Activated naive CD4-positive, alpha-beta T cell treated with anti-CD3 and anti-CD28 coated beads, Interleukin-2, amount 50 U/mL, for 24 hours (primary cell): Measurements from ENCODE around the gene BICC1.
"Not testable (repeated sequence)": the region's sequence is repeated elsewhere in the genome, so short reads cannot be mapped to it uniquely, and the experiment has no call there.

Experiments
- H3K27ac Mint-ChIP-seq: one replicate; pipeline ENCODE4 v1.8.0; 2021; ENCODE audit warnings: mild to moderate bottlenecking, mixed read lengths
- H3K27me3 Mint-ChIP-seq: one replicate; pipeline ENCODE4 v1.8.0; 2021; ENCODE audit warnings: mixed read lengths
- H3K36me3 Mint-ChIP-seq: one replicate; pipeline ENCODE4 v1.8.0; 2021; ENCODE audit warnings: mixed read lengths
- H3K4me1 Mint-ChIP-seq: one replicate; pipeline ENCODE4 v1.8.0; 2021; ENCODE audit warnings: mixed read lengths
- H3K4me3 Mint-ChIP-seq: one replicate; pipeline ENCODE4 v1.8.0; 2021; ENCODE audit warnings: mild to moderate bottlenecking, mixed read lengths
- H3K9me3 Mint-ChIP-seq: one replicate; pipeline ENCODE4 v1.8.0; 2021; ENCODE audit warnings: mixed read lengths

BICC1 gene

DNA sequence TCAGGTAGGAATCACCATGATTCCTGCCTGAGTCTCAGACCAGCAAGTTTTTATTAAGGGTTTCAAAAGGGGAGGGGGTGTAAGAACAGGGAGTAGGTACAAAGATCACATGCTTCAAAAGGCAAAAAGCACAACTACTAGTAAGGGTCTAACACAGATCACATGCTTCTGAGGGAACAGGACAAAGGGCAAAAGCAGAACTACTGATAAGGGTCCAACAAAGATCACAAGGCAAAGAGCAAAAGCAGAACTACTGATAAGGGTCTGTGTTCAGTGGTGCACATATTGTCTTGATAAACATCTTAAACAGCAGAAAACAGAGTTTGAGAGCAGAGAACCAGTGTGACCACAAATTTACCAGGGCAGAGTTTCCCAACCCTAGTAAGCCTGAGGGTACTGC is 84.5 kb downstream of the BICC1 start:
- H3K36me3 Mint-ChIP-seq, H3K27ac Mint-ChIP-seq, H3K4me1 Mint-ChIP-seq: not testable (repeated sequence)

DNA sequence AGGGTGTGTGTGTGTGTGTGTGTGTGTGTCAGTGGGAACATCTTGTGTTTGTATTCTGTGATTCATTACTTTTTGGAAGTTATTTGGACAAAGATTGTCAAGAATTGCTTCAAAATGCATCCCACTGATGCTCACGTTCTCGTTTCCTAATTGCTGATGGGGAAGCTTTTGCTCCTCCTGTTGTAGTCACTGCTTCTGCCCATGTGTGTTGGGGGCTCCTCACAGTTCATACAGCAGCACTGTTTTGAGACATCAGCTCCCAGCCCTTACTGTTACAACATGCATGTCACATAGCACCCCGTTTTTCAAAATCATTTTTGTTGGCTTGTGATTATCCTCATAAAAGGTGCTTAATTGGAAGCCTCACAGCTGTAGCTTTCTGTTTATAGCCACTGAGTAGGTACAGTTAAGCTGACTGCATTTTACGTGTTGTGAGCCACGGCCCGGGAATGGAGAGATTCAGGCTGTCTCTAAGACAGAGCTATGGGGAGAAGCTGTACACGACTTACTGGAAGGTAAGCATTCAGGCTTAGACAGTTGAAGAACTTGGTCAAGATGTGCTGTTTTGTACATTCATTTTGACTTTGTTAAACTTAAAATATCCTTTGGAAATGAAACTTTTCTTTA is 87.4 kb downstream of the BICC1 start:
- Mint-ChIP-seq H3K36me3 (no peaks in the 10 kb centered on the region), H3K4me1 (no peaks in the 10 kb centered on the region), H3K4me3 (no peak overlapping the region), H3K27me3 (no peaks in the 10 kb centered on the region), H3K27ac (no peak overlapping the region), H3K9me3 (no peaks in the 10 kb centered on the region)

More for the DNA sequence above, 84.5 kb downstream of the BICC1 start:
- H3K27me3 Mint-ChIP-seq, H3K9me3 Mint-ChIP-seq, H3K4me3 Mint-ChIP-seq: not testable (repeated sequence)

DNA sequence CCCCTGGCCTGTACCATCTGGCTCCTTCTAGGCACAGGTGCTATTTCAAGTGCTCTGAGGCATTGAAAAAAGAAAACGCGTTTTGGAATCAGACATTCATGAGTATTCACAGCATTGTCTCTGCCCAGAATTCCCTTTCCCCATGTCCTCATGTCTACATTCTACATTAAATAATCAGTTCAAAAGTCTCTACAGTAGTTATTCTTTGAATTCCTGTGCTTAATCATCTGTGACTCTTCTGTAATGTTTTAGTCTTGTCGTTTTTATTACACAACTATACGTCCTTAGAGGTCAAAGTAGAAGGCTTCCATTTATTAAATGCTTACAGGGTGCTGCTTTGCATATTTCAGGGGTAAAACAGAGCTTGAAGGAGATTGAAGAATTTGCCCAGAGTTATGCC is 95.7 kb downstream of the BICC1 start:
- Mint-ChIP-seq H3K4me3 (no peak overlapping the region), H3K36me3 (no peaks in the 10 kb centered on the region), H3K27me3 (no peaks in the 10 kb centered on the region), H3K4me1 (no peaks in the 10 kb centered on the region), H3K9me3 (peaks cover 5% of the 10 kb centered on the region), H3K27ac (no peak overlapping the region)

DNA sequence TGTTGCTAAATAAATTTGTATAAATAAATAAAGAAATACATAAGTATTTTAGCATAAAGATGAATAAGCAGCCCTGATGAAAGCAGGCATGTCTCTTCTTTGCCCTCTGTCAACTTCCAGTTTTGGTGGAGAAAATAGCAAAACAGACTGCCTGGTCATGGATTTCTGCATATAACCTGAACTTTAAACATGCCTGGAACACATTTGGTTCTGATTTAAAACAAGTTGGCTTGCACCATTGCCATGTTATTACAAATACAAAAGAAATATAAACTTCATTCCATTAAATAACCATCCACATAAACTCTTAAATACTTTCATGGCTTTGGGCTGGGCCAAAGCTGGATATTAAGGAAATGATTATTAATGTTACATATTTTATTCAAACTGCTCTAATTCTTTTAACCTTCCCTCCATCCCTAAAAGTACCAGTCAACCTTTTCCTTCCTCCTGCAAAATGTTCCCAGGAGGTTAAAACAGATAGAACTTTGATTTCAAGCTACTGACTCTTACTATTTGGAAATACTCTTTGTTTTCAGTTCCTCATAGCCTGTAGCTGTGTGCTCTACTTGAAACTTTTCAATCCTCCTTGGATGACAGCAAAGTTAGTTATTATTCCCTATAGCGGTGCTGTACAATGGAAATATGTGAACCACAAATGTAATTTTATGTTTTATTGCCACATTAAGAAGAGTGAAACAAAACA is 96.3 kb downstream of the BICC1 start:
- Mint-ChIP-seq H3K27ac (no peak overlapping the region), H3K27me3 (no peaks in the 10 kb centered on the region)

DNA sequence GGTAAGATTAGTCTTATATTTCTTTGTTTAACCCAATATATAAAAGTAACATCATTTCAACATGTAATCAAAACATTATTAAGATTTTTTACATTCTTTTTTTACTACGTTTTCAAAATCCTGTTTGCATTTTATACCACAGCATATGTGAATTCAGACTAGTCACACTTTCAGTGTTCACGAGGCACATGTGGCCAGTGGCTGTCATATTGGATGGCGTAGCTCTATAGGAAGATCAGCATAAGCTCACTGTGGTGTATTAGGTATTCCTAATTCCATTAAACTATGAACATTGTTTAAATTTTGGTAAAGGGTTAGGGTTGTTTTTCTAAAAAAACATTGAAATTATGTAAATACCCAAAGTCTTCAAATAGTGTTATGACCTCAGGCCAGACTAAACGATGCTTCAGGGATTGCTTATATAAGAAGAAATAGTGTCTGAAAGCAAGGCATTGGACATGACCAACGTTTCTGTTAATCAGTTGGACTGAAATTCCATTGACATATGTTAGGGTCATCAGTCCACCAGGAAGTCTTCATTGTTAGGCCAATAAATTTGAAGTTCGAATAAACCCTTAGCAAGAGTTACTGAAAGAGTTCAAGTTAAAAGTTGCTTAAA is 97.0 kb downstream of the BICC1 start:
- Mint-ChIP-seq H3K4me3 (no peak overlapping the region), H3K36me3 (no peaks in the 10 kb centered on the region), H3K9me3 (peaks cover 5% of the 10 kb centered on the region), H3K27ac (no peak overlapping the region), H3K27me3 (no peaks in the 10 kb centered on the region), H3K4me1 (no peaks in the 10 kb centered on the region)

More for the DNA sequence above, 96.3 kb downstream of the BICC1 start:
- no peaks in the 10 kb centered on the region for H3K36me3 Mint-ChIP-seq
- H3K9me3 Mint-ChIP-seq, result peaks cover 5% of the 10 kb centered on the region
- no peaks in the 10 kb centered on the region for H3K4me1 Mint-ChIP-seq
- no peak overlapping the region for H3K4me3 Mint-ChIP-seq

DNA sequence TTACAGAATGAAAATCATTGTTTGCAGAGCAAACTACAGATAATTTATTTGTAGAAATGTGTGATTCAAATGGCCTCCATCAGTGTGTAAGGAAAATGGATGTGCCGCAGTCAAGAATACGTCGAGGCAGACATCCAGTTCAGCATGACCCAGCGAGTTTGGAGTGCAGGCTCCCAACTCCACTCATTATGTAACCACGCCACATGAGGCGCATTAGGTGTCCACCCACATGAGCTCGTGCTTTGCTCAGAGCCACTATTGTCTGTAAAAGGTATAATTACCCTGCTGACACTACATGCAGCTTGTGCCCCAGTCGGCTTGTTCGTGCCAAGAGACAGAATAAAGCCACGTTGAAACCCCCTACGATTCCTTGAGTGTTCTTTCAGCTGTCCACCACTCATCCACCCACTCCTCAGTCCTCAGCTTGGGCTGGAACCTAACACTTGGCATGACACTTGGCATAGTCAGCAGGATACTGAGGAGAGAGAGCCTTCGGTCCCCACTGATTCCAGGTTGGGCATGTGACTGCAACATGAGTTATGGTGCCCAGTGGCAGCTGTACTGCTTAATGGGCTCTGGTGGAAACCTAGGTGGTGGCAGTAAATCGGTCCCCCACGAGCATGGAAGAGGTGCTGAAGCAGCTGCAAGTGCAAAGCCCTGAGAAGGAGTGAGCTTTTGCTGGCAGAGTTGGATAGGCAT is 102.7 kb downstream of the BICC1 start:
- no peaks in the 10 kb centered on the region for H3K9me3 Mint-ChIP-seq
- H3K27me3 Mint-ChIP-seq, result no peaks in the 10 kb centered on the region
- H3K36me3 Mint-ChIP-seq, result no peaks in the 10 kb centered on the region
- no peaks in the 10 kb centered on the region for H3K4me1 Mint-ChIP-seq
- no peak overlapping the region for H3K27ac Mint-ChIP-seq
- no peak overlapping the region for H3K4me3 Mint-ChIP-seq

DNA sequence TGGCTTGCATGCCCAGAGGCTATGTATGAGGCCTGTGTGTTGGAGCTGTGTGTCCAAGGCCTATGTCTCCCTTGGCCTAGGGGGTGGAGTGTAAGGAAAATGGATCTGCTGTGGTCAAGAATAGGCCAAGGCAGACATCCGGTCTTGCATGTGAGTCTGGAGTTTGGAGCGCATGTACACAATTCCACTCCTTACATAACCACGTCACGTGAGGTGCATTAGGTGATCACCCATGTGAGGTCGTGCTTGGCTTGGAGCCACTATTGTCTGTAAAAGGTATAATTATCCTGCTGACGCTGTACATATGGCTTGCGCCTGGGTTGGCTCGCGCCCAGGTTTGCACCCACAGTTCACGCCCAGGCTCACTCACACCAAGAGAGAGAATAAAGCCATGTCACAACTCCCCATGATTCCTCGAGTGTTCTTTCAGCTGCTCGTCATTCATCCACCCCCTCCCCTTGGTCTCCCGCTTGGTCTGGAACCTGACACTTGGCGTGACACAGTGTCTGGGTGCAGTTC is 105.5 kb downstream of the BICC1 start:
- no peak overlapping the region for H3K4me3 Mint-ChIP-seq
- no peak overlapping the region for H3K27ac Mint-ChIP-seq
- no peaks in the 10 kb centered on the region for H3K4me1 Mint-ChIP-seq
- H3K9me3 Mint-ChIP-seq, result no peaks in the 10 kb centered on the region
- no peaks in the 10 kb centered on the region for H3K27me3 Mint-ChIP-seq
- no peaks in the 10 kb centered on the region for H3K36me3 Mint-ChIP-seq

DNA sequence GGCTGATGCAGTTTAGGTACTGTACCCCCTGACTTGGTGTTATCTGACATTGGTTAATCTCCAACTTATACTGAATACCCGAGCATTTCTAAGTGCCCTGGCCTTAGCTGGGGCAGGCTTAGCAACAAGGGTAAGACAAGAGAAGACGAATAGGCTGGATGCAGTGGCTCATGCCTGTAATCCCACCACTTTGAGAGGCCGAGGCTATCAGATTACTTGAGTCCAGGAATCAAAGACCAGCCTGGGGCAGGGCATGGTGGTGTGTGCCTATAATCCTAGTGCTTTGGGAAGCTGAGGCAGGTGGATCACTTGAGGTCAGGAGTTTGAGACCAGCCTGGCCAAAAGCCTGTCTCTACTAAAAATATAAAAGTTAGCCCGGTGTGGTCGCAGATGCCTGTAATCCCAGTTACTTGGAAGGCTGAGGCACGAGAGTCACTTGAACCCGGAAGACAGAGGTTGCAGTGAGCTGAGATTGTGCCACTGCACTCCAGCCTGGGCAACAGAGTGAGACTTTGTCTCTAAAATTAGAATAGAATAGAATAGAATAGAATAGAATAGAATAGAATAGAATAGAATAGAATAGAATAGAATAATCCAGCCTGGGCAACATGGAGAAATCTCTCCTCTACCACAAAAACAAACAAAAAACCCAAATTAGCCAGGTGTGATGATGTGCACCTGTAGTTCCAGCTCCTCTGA is 108.9 kb downstream of the BICC1 start:
- Mint-ChIP-seq H3K27ac (no peak overlapping the region), H3K4me1 (no peaks in the 10 kb centered on the region), H3K4me3 (no peak overlapping the region), H3K36me3 (no peaks in the 10 kb centered on the region), H3K9me3 (no peaks in the 10 kb centered on the region), H3K27me3 (no peaks in the 10 kb centered on the region)

DNA sequence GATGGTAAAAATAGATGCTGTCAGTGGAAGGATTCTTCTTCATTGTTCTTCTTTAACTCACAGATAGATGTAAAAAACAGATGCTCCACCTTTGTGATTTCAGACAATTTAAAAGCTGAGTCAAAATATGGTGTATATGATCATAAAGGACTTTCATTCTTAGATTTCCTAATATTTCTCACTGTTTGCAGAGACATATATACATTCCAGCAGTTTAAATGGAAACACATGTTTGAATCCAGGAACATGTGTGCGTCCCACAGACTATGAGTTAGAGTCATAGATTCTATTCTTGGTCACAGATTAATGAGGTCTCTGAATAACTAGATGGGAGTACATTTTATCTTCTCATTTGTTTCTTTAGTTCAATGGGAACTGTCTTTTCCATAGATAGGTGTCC is 109.6 kb downstream of the BICC1 start:
- Mint-ChIP-seq H3K36me3 (no peaks in the 10 kb centered on the region), H3K27ac (no peak overlapping the region), H3K4me1 (no peaks in the 10 kb centered on the region), H3K9me3 (no peaks in the 10 kb centered on the region), H3K4me3 (no peak overlapping the region), H3K27me3 (no peaks in the 10 kb centered on the region)

DNA sequence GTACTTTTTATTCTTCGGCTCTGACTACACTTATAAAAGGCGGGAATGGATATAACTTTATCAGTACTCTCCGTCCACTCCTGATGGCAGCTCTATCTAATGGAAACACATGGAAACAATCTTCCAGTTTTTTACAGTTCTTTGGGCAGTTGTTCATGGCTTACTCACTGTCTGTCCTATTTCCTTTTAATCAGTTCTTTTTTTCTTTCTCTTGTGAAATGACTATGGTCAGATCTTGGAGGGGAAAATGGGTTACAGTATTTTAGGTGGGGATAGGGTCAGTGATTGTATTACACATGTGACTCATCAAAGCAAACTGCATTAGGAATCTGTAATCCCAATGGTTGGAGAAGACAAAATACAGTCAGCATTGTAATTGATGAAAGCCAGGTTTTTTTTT is 112.4 kb downstream of the BICC1 start:
- no peak overlapping the region for H3K4me3 Mint-ChIP-seq
- H3K27me3 Mint-ChIP-seq, result peaks cover 2% of the 10 kb centered on the region
- H3K36me3 Mint-ChIP-seq, result no peaks in the 10 kb centered on the region
- no peaks in the 10 kb centered on the region for H3K4me1 Mint-ChIP-seq
- no peak overlapping the region for H3K27ac Mint-ChIP-seq
- no peaks in the 10 kb centered on the region for H3K9me3 Mint-ChIP-seq

DNA sequence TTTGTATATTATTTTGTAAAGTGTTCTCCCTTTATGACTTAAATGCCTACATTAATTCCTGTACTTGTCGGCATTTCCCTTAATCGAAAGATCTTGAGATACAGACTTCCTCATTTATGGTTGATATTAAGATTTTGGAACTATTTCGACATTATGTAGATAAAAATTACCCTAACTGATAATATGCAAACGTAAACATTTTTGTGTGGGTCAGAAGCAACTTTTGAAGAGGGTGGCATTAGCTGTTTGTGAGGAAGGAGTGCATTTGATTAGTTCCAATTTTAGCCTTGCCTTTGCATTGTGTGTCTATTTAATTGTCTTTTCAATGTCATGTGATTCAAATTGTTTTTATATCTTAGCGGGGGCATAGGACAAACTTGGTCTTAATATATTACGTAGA is 114.7 kb downstream of the BICC1 start:
- no peaks in the 10 kb centered on the region for H3K9me3 Mint-ChIP-seq
- H3K27ac Mint-ChIP-seq, result no peak overlapping the region
- H3K4me1 Mint-ChIP-seq, result no peaks in the 10 kb centered on the region
- no peak overlapping the region for H3K4me3 Mint-ChIP-seq
- H3K27me3 Mint-ChIP-seq, result peaks cover 2% of the 10 kb centered on the region
- H3K36me3 Mint-ChIP-seq, result no peaks in the 10 kb centered on the region

DNA sequence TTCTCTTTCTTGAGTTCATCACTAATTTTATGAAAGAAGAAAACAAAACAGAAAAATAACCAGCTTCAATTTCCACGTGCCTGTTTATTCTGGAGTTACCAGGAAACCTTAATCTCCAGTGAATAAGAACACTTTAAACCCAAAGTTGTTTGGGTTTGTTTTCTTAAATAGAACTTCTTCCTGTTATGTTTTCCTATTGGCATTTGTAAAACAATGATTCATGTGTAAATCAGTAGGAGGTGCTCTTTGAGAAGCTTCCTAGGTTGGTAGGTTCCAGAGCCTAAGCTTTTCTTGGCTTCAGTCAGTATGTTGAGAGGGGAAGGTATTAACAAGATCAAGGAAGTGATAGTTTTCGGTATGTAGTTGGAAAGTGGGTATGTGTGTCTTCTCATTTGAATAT is 119.0 kb downstream of the BICC1 start:
- no peaks in the 10 kb centered on the region for H3K9me3 Mint-ChIP-seq
- peaks cover 5% of the 10 kb centered on the region for H3K27me3 Mint-ChIP-seq
- H3K4me3 Mint-ChIP-seq, result no peak overlapping the region
- H3K27ac Mint-ChIP-seq, result no peak overlapping the region
- H3K4me1 Mint-ChIP-seq, result no peaks in the 10 kb centered on the region
- no peaks in the 10 kb centered on the region for H3K36me3 Mint-ChIP-seq

DNA sequence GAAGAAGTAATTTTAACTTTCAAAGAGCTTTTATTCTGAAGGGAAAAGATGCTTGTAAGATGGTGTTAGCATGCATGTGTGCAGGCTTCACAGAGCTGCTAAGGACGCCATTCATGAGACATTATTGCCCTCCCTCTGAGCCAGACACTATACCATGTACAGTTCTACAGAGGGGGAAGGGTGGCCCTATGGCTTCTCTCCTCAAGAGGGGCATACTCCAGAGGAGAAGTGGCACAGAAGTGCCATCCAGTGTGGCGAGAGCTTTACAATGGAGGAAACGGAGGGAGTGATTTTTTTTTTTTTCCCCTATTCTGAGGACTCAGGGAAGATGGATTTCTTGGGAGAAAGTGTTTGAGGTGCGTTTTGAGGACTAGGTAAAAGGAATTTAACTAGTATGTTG is 119.5 kb downstream of the BICC1 start:
- Mint-ChIP-seq H3K4me3 (no peak overlapping the region), H3K27ac (no peak overlapping the region), H3K9me3 (no peaks in the 10 kb centered on the region), H3K27me3 (peaks cover 5% of the 10 kb centered on the region), H3K36me3 (no peaks in the 10 kb centered on the region), H3K4me1 (no peaks in the 10 kb centered on the region)

DNA sequence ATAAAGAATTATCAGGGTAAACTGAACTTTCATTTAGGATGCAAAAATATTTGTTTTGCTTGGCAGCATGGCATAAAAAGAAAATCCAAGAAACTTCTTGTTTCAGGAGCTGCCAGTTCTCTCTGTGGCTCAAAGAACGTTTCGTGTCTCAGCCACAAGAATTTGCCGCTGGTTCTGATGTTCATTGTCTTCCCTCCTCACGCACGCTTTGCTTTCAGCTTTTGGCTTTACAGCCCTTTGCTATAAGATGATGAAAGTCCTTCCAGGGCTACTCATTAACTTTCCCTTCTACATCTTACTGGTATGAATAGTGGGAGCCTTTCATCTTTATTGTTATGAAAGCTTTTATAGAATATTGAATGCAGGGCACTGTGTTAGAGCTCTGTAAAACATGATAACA is 124.7 kb downstream of the BICC1 start:
- Mint-ChIP-seq H3K27ac (no peak overlapping the region), H3K27me3 (peaks cover 4% of the 10 kb centered on the region), H3K4me3 (no peak overlapping the region), H3K9me3 (no peaks in the 10 kb centered on the region), H3K36me3 (no peaks in the 10 kb centered on the region), H3K4me1 (no peaks in the 10 kb centered on the region)

DNA sequence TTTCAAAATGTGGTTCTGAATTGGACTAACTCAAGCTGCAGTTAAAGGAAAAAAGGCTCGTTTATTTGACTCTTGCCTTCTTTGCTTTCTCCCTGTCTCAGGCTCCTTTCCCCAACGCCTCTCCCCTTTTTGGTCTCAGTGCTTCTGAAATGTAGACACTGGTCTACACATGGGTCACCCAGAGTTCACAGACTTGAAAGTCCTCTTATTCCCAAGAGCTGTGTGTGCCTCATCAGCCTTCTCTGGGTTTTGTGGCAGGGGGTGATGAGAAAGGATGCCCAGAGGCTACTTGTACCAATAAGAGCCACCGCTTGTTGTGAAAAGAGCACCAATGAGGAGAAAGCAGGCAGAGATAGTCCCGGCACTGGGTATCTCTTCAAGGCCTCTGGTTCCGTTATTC is 125.7 kb downstream of the BICC1 start:
- Mint-ChIP-seq H3K27me3 (peaks cover 4% of the 10 kb centered on the region), H3K27ac (no peak overlapping the region), H3K9me3 (no peaks in the 10 kb centered on the region), H3K4me1 (no peaks in the 10 kb centered on the region), H3K4me3 (no peak overlapping the region), H3K36me3 (no peaks in the 10 kb centered on the region)
